HG03354 (cell line): ENCODE data around the gene DDIT3.
"Not testable (repeated sequence)": the region's sequence is repeated elsewhere in the genome, so short reads cannot be mapped to it uniquely, and the experiment has no call there.

Experiments
- ATAC-seq: cut with Tn5 transposase; IDR thresholded peaks from one replicate; pipeline ENCODE4 v1.9.1; 2021; ENCODE audit warnings: mild to moderate bottlenecking; ENCODE audit not compliant: unreplicated experiment, poor library complexity, severe bottlenecking

The DDIT3 gene, protein sequence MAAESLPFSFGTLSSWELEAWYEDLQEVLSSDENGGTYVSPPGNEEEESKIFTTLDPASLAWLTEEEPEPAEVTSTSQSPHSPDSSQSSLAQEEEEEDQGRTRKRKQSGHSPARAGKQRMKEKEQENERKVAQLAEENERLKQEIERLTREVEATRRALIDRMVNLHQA

GRCh38 chr12:57520053-57520818, at the start of gene DDIT3:
Gene DDIT3, minus strand, starts transcription at chr12:57520514. Its CDS starts 3,108 bp downstream, at chr12:57517406.
- ATAC-seq, result peak; percentile 70

DNA sequence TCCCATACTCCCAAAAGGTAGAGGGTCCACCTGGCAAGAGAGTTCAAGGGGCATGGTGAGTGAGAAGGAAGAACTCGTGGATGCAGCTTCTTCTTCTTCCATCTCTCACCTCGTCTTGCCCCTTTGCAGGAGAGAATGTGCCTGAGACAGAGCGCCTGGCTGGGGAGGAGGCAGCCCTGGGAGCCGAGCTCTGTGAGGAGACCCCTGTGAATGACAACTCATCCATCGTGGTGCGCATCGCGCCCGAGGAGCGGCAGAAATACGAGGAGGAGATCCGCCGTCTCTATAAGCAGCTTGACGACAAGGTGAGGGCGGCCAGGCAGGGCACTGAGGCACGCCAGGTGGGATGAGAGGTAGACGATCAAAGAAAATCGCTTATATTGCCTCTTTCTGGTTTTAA, 49.5 kb upstream of the DDIT3 start:
- ATAC-seq, result no peak

DNA sequence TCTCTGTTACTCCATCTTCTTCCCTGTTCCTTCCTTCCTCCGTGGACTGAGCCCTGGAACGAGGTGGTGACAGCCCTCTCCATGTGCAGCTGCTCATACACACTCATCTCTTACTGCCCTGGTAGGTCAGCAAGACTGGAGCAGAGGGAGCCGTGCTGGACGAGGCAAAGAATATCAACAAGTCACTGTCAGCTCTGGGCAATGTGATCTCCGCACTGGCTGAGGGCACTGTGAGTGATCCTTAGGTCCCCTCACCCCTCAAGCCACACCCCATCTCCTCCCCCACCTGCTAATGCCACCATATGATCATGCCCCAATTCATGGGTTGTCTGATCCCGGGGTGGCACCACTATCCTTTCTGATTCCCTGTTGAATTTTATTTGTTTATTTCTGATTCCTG, 48.5 kb upstream of the DDIT3 start:
- no peak for ATAC-seq

DNA sequence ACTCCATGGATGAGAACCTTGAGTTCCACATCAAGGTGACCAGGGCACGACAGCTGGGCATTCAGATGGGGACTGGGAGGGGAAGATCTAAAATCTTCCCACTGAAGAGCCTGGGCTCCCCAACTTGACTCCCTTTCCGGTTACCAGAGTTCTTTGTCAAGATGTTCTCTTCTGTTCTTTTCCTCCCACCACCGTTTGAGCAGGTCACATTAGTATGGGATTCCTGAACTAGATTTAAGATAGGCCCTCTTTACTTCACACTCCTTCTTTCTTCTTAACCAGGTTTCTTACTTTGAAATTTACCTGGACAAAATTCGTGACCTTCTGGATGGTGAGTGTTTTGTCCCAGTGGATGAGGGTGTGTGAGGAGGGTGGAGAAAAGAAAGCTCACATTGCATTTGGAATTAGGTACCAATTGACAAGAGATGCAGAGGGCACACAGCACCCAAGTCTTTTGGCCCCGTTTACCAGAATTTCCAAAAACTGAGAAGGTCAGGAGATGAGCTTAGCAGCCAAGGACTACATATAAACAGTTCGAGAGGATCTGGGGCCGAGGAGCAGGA, 43.9 kb upstream of the DDIT3 start:
- ATAC-seq, result no peak

DNA sequence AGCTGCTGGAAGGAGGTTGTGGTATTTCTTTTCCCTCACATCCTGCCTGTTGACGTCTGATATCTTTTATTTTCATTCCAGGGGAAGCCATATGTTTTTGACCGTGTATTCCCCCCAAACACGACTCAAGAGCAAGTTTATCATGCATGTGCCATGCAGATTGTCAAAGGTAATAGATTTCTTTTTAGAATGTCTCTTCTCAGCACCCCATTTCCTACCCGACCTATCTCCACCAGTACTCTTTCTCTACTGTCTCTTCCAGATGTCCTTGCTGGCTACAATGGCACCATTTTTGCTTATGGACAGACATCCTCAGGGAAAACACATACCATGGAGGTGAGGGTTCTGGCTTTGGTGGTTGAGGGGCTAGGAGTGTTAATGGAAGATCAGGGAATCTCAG, 43.0 kb upstream of the DDIT3 start:
- ATAC-seq, result no peak

GRCh38 chr12:57561117-57561516, 40.8 kb upstream of the DDIT3 start:
- ATAC-seq, result not testable (repeated sequence)

DNA sequence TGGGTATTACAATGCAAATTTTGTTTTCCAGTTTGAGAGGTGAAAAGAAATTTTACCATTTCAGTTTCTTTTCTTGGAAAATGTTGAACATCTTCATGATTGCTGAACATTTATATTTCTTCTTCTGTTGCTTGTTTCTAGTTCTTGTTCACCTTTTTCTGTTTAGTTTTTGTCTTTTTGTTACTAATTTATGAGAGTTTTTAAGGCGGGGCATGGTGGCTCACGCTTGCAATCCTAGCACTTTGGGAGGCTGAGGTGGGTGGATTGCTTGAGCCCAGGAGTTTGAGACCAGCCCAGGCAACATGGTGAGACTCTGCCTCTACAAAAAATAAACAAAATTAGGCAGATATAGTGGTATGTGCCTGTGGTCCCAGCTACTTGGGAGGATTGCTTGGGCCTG, 40.2 kb upstream of the DDIT3 start:
- ATAC-seq, result no peak

DNA sequence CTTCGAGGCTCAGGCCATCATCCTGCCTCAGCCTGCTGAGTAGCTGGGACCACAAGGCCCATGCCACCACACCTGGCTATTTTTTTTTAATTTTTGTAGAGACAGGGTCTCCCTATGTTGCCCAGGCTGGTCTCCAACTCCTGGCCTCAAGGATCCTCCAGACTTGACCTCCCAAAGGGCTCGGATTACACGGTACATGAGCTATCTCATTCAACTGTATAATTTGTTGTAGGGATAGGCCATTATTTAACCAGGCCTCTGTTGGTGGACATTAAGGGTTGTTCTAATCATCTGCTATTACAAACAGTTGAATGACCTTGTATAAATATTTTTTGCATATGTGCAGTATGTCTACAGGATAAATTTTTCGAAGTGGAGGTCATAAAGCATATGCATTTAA, 38.5 kb upstream of the DDIT3 start:
- ATAC-seq, result no peak

- ATAC-seq, result no peak
These were observed 34.6 kb upstream of the DDIT3 start for GRCh38 chr12:57554897-57555296.

GRCh38 chr12:57554453-57554852, 34.1 kb upstream of the DDIT3 start:
- ATAC-seq, result no peak

DNA sequence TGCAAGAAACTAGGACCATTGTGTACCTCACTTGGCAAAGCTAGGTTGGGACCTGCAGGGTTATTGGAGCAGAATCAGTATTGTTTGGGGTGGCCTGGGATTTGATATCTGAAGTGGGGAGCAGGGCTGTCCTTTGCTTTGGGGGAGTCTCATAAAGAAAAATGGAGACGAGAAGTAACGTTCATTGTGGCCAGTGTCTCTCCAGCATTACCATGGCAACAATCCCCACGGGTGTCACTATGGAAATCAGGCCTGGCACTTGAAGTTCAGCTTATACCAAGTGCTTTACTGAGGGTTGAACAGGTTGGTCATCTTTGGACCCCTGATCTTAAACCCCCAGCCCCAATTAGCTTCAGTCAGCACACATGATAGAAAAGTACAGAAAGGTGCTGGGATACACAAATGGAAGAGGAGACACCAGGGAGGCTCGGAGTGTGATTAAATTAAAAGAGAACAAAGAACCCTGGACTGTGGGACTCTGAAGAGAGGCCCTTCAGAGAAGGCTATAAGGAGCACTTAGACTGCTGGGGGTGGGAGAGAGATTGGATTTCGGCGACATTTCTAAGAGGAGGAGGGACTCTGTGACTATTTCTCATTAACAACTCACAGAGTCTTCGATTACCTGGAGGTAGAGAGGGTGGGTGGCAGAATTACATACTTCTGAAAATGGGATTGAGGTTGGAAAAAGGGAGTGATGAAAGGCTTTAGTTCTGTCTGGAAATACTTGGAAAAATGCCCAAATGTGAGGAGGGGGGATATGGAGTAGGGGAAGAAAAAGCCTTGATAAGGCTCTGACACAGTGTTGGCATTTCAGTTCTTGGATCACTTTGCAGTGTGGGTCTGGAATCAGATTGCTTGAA, 33.3 kb upstream of the DDIT3 start:
- ATAC-seq, result no peak

DNA sequence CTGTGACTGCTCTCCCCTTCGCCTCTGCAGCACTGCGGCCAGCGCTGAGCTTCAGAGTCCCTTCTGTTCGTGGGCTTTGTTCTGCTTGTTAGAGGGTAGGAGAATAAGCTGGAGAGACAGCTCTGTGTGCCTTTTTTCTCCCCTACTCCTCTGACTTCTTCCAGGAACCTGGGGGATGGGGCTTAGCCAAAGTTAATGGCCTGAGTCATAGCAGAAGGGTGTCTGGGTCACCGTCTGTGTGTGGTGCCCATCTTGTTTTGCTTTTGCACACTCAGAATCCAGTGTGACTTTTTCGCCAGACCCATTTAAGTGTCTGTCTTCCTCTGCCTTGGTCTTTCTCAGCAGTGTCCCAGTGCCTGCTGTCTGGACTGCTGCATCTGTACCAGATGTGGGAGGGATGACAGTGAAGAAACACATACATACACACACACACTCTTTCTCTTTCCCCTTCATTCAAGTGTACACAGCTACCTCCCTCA, 32.6 kb upstream of the DDIT3 start:
- no peak for ATAC-seq

- no peak for ATAC-seq
These were observed 32.0 kb upstream of the DDIT3 start for GRCh38 chr12:57552306-57552651.

DNA sequence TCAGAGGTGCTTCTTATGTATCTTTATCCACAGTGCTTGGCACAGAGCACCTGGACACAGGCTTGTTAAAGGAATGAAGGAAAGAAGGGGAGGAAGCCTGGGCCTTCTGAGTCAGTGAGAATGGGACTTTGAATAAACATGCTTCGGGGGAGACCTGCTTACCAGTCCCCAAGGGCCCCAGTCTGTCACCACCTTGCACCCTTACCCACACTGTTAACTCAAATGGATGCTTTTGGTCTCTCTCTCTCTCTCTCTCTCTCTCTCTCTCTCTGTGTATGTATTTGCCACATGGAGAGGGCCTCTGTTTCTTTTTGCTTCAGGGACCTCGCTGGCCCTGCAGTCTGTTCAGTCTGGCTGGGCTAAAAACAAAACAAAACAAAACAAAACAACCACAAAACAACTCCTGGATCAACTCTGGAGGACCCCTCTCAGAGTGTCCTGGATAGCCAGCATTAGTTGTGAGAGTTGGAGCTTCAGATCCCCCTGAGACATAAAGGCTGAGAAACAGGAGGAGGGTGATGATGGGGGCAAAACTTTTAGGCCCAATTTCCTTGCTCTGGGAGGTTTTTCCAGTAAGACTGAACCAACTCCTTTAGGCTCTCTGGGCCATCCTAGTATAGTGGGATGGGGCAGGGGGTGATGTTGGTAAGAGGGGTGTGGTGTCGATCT, 31.5 kb upstream of the DDIT3 start:
- ATAC-seq, result no peak

GRCh38 chr12:57550641-57551549, 30.6 kb upstream of the DDIT3 start:
- ATAC-seq, result no peak

- no peak for ATAC-seq
These were observed 29.8 kb upstream of the DDIT3 start, which contains the start of gene KIF5A for GRCh38 chr12:57549909-57550640. Gene KIF5A, plus strand, starts transcription at chr12:57550044. Its CDS starts 228 bp downstream, at chr12:57550272.

GRCh38 chr12:57549203-57549908, 29.0 kb upstream of the DDIT3 start:
- ATAC-seq, result no peak
